Stimulated activated naive B cell treated with anti-CD40 and anti-IgM and Interleukin-4, amounts not matched to agents 10 μg/mL and 1 μg/mL and 100 μg/mL, for 72 hours (primary cell): ENCODE measurements around the gene FBXO2.

Experiments used
- ATAC-seq, 2 donors: fragments of 150-1000 bp; cut with Tn5 transposase; replicated peaks; 2 replicates each; pipeline ENCODE4 v1.10.0; 2021; ENCODE audit warnings: moderate library complexity in 1 of 2
- DNase-seq: peaks from one replicate; pipeline ENCODE4 v3.0.0; 2021
- H3K27ac Mint-ChIP-seq: one replicate; pipeline ENCODE4 v1.8.0; 2022; ENCODE audit warnings: mild to moderate bottlenecking, mixed read lengths
- H3K27me3 Mint-ChIP-seq, 2 donors: one replicate each; pipeline ENCODE4 v1.8.0; 2022; ENCODE audit warnings: mixed read lengths in 2 of 2
- H3K36me3 Mint-ChIP-seq, 2 donors: one replicate each; pipeline ENCODE4 v1.8.0; 2022; ENCODE audit warnings: mixed read lengths in 2 of 2, mild to moderate bottlenecking in 1 of 2
- H3K4me1 Mint-ChIP-seq, 2 donors: one replicate each; pipeline ENCODE4 v1.8.0; 2022; ENCODE audit warnings: mixed read lengths in 2 of 2, mild to moderate bottlenecking in 1 of 2
- H3K4me3 Mint-ChIP-seq, 2 donors: one replicate each; pipeline ENCODE4 v1.8.0; 2022; ENCODE audit warnings: mild to moderate bottlenecking in 2 of 2, mixed read lengths in 2 of 2, moderate library complexity in 1 of 2
- H3K9me3 Mint-ChIP-seq, 2 donors: one replicate each; pipeline ENCODE4 v1.8.0; 2022; ENCODE audit warnings: mixed read lengths in 2 of 2, mild to moderate bottlenecking in 1 of 2

FBXO2 gene

DNA sequence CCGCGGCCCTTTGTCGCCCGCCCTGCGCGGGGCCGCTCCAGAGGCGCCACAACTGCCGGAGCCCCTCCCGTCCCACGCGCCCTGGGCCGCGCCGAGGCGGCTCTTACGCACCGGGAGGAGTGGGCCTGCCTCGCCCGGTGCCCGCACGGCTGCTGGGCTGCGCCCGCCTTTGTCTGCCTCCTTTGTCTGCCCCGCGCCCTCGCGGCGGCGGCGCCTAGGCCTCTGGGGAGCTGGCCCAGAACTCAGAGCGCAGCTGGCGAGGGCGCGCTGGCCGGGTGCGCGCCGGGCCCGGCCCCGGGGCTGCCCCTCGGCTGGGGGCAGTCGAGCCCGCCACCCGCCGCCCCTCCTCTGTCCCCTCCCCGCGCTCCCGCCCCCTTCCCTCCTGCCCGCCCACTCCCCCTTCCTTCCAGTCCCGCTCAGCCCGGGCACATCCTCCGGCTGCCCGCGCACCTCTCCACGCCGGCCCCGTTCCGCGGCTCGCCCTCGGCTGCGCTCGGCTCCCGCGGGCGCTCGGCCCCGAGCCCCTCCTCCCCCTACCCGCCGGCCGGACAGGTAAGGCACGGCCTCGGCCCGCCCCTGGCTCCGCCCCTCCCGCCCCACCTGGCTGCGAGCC, 37.2 kb upstream of the FBXO2 start, which contains the start of gene DRAXIN:
Gene DRAXIN, plus strand, starts transcription at position 409 of the 613 bp plus-strand sequence. CDS start 14,549 bp downstream, outside the sequence.
- peaks cover 42 to 48% of the 10 kb centered on the region in 2 donors for H3K27me3 Mint-ChIP-seq
- peak; percentile 24 to 46 for ATAC-seq

DNA sequence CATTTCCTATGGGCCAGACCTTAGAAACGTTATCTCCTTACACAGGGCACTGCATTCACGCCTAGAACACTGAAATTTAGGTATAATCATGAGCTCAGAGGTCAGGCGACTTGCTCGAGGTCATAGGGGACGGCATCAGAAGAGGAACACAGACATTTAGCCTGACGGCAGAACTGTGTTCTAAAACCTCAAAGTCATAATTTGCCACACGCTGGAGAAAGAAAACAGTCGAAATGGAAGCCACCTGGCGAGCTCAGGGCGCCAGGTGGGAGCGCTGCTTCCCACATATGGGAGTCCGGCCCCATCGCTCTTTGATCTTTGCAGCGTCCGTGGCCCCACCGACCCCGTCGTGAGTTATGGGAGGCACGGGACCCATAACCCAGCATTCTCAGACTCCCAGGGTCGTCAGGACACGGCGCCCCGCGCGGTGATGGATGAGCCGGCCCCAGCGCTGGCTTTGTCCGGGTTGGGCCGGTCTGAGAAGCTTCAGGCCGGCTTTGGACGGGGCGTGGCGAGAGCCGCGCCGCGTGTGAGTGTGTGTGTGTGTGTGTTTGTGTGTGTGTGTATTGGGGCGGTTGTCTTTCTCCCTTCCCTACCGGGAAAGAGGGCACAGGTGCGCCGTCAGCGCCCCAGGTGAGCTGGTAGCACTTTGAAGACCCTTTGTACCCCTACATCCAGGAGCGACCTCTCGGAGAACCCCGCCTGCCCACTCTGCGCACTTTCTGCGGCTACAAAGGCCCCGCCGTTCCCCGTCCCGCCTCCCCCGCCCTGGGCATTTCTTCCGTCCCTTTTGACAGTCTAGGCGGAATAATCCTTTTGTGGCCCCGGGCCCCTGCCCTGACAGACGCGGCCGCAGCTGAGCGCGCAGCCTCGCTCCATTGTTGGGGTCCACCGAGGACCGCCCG, 36.4 kb upstream of the FBXO2 start:
- peaks cover 48% of the 10 kb centered on the region in 2 donors for H3K27me3 Mint-ChIP-seq

More for the DNA sequence above, 37.2 kb upstream of the FBXO2 start, which contains the start of gene DRAXIN:
- Mint-ChIP-seq H3K36me3 (no peaks in the 10 kb centered on the region), H3K27ac (peak within 1 kb of the TSS; percentile 84), H3K4me3 (peak within 1 kb of the TSS; percentile 83 to 86), H3K9me3 (no peaks in the 10 kb centered on the region), H3K4me1 (peaks cover 17 to 26% of the 10 kb centered on the region in 2 donors)
- no peak for DNase-seq

GRCh38 chr1:11688506-11688905, 34.3 kb upstream of the FBXO2 start:
- no peak for DNase-seq

More for the DNA sequence above, 36.4 kb upstream of the FBXO2 start:
- H3K27ac Mint-ChIP-seq: no peak overlapping the region
- ATAC-seq (peak in 1 of 2 donors; percentile 26), DNase-seq (no peak)
- H3K36me3 Mint-ChIP-seq: no peaks in the 10 kb centered on the region
- peak overlapping the region; percentile 80 to 83 for H3K4me3 Mint-ChIP-seq
- peaks cover 17 to 26% of the 10 kb centered on the region in 2 donors for H3K4me1 Mint-ChIP-seq
- no peaks in the 10 kb centered on the region for H3K9me3 Mint-ChIP-seq

DNA sequence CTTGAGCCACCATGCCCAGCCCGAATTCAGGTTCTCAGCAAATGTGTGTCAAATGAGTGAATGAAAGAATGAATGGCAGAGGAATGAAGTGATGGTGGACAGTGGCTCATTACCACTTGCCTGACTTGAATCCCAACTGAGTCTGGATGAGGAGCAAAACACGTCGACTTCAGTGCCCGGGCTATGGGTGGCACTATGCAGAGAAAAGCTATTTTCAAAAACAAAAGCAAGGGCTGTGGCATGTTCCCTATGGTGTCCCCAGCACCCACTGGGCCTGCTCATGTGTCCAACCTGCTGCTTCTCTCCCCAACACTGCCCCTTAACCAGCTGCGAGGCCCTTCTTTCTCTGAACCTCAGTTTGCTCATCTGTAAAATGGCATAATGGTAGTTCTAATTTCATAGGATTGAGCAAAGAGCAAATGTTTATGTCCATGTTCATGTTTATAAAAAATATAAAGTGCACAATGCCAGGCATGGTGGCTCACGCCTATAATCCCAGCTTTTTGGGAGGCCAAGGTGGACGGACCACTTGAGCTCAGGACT, 31.1 kb upstream of the FBXO2 start:
- DNase-seq (no peak), ATAC-seq (no peak)
- peaks cover 16 to 20% of the 10 kb centered on the region in 2 donors for H3K27me3 Mint-ChIP-seq
- no peak overlapping the region for H3K4me3 Mint-ChIP-seq
- H3K4me1 Mint-ChIP-seq: peaks cover 14 to 27% of the 10 kb centered on the region in 2 donors
- H3K36me3 Mint-ChIP-seq: no peaks in the 10 kb centered on the region
- no peaks in the 10 kb centered on the region for H3K9me3 Mint-ChIP-seq
- no peak overlapping the region for H3K27ac Mint-ChIP-seq

More at GRCh38 chr1:11688506-11688905, 34.3 kb upstream of the FBXO2 start:
- Mint-ChIP-seq H3K36me3 (no peaks in the 10 kb centered on the region), H3K27me3 (peaks cover 41 to 42% of the 10 kb centered on the region in 2 donors), H3K9me3 (no peaks in the 10 kb centered on the region), H3K27ac (no peak overlapping the region), H3K4me3 (no peak overlapping the region), H3K4me1 (peaks cover 25 to 36% of the 10 kb centered on the region in 2 donors)
- ATAC-seq: no peak

DNA sequence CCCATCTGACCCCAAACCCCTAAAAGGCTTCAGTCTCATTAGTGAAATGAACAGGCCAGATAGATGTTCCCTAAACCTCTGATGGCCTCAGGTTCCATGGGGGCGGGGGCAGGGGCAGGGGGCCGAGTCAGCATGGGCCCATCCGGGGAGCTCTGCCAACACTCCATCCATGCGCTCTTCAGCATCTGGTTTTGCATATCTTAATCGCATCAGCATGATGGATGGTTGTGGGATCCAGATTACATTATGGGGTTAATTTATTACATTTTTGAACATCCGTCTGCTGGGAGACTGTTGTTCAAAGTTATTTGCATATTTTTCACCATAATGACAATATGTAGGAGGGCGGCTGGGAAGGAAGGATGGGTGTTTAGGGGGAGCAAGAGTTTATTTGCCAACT, 29.8 kb upstream of the FBXO2 start:
- no peaks in the 10 kb centered on the region for H3K36me3 Mint-ChIP-seq
- no peak overlapping the region for H3K27ac Mint-ChIP-seq
- H3K27me3 Mint-ChIP-seq: peaks cover 7 to 13% of the 10 kb centered on the region in 2 donors
- H3K4me3 Mint-ChIP-seq: no peak overlapping the region
- H3K9me3 Mint-ChIP-seq: no peaks in the 10 kb centered on the region
- ATAC-seq (no peak), DNase-seq (no peak)
- H3K4me1 Mint-ChIP-seq: peaks cover 15 to 32% of the 10 kb centered on the region in 2 donors

DNA sequence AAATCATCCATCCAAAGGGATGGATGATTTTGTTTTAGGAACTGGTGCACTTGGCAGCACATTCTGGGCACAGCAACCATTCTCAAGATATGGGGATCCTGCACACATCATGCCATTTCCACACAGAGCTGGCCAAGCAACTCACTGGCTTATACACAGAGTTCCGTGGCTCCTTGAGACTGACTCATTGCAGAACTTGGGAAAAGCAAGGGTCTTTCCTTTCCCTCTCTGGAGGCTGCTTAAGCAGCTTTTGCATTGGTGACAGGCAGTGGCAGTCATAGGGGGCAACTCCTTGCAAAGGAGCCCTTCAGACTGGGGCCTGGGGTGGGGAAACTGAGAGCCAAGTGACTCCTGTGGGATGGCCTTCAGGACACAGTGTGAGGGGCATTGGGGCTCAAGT, 28.6 kb upstream of the FBXO2 start:
- Mint-ChIP-seq H3K27ac (no peak overlapping the region), H3K4me3 (no peak overlapping the region), H3K4me1 (peaks cover 19 to 32% of the 10 kb centered on the region in 2 donors), H3K9me3 (no peaks in the 10 kb centered on the region), H3K27me3 (peaks cover 1 to 8% of the 10 kb centered on the region in 2 donors), H3K36me3 (no peaks in the 10 kb centered on the region)
- ATAC-seq (no peak), DNase-seq (no peak)

- Mint-ChIP-seq H3K4me3 (no peak overlapping the region), H3K27ac (no peak overlapping the region), H3K27me3 (peaks cover 0 to 5% of the 10 kb centered on the region in 2 donors), H3K4me1 (peaks cover 19 to 32% of the 10 kb centered on the region in 2 donors), H3K36me3 (no peaks in the 10 kb centered on the region), H3K9me3 (no peaks in the 10 kb centered on the region)
- no peak for DNase-seq
- no peak for ATAC-seq
Observed at GRCh38 chr1:11682287-11682771, 28.1 kb upstream of the FBXO2 start.

DNA sequence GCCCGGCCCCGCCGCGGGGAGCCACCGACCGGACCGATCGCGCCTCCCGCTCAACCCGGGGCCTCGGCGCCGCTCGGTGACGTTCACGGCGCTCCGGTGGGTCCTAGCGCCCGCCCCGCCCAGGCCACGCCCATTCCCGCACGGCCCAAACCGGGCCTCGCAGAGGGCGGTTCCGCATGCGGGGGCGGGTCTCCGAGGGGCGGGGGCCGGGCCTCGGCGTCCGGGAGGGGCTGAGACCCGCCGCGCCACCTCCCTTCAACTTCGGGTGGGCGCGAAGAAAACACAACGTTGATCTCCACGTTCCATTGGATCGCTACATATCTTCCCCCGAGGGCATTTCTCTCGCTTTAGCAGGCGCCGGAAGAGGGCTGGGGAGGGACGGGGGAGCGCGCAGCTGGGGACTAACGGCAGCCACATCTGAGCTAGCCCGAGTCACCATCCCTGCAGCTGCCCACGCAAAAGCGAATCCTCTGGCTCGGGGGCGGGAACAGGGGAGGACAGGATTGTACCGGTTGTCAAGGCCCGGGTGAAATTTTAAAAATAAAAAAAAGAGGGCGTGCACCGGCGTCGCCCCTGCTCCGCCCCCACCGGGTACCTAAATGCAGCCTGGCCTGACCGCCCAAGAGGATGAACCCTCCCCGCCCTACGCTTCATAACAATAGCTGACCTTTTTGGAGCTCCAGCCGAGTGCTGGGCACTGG, 27.0 kb upstream of the FBXO2 start, which contains the start of gene MAD2L2:
Gene MAD2L2, minus strand, starts transcription at position 78 of the 701 bp plus-strand sequence. CDS start 547 bp downstream, outside the sequence.
- Mint-ChIP-seq H3K36me3 (no peaks in the 10 kb centered on the region), H3K27me3 (peaks cover 0 to 4% of the 10 kb centered on the region in 2 donors), H3K4me1 (peaks cover 19 to 32% of the 10 kb centered on the region in 2 donors), H3K4me3 (peak within 1 kb of the TSS; percentile 93 to 94), H3K9me3 (no peaks in the 10 kb centered on the region), H3K27ac (peak within 1 kb of the TSS; percentile 93)
- ATAC-seq (peak; percentile 92 to 94), DNase-seq (peak; percentile 84)

GRCh38 chr1:11680270-11681070, 26.2 kb upstream of the FBXO2 start:
- H3K9me3 Mint-ChIP-seq: no peaks in the 10 kb centered on the region
- no peaks in the 10 kb centered on the region for H3K27me3 Mint-ChIP-seq
- H3K27ac Mint-ChIP-seq: peak overlapping the region; percentile 93
- H3K36me3 Mint-ChIP-seq: peaks cover 6 to 7% of the 10 kb centered on the region in 2 donors
- no peak for DNase-seq
- peaks cover 19 to 32% of the 10 kb centered on the region in 2 donors for H3K4me1 Mint-ChIP-seq
- peak; percentile 34 to 38 for ATAC-seq
- peak overlapping the region; percentile 93 to 94 for H3K4me3 Mint-ChIP-seq

- H3K4me3 Mint-ChIP-seq: no peak overlapping the region
Observed at GRCh38 chr1:11678442-11678841, 24.2 kb upstream of the FBXO2 start.

GRCh38 chr1:11676386-11677103, 22.3 kb upstream of the FBXO2 start:
- ATAC-seq: no peak
- peaks cover 10 to 15% of the 10 kb centered on the region in 2 donors for H3K4me1 Mint-ChIP-seq
- peaks cover 24 to 26% of the 10 kb centered on the region in 2 donors for H3K36me3 Mint-ChIP-seq
- no peak overlapping the region for H3K27ac Mint-ChIP-seq
- H3K27me3 Mint-ChIP-seq: no peaks in the 10 kb centered on the region
- H3K4me3 Mint-ChIP-seq: no peak overlapping the region
- no peak for DNase-seq
- H3K9me3 Mint-ChIP-seq: no peaks in the 10 kb centered on the region

More at GRCh38 chr1:11678442-11678841, 24.2 kb upstream of the FBXO2 start:
- H3K27me3 Mint-ChIP-seq: no peaks in the 10 kb centered on the region
- H3K9me3 Mint-ChIP-seq: no peaks in the 10 kb centered on the region
- DNase-seq: no peak
- H3K36me3 Mint-ChIP-seq: peaks cover 18 to 19% of the 10 kb centered on the region in 2 donors
- H3K27ac Mint-ChIP-seq: no peak overlapping the region
- peaks cover 11 to 22% of the 10 kb centered on the region in 2 donors for H3K4me1 Mint-ChIP-seq
- no peak for ATAC-seq

- no peak overlapping the region for H3K27ac Mint-ChIP-seq
- H3K27me3 Mint-ChIP-seq: no peaks in the 10 kb centered on the region
- DNase-seq (no peak), ATAC-seq (no peak)
- H3K4me1 Mint-ChIP-seq: peaks cover 14 to 19% of the 10 kb centered on the region in 2 donors
- H3K36me3 Mint-ChIP-seq: peaks cover 26 to 30% of the 10 kb centered on the region in 2 donors
- H3K4me3 Mint-ChIP-seq: peak overlapping the region in 1 of 2 donors; percentile 14
- H3K9me3 Mint-ChIP-seq: no peaks in the 10 kb centered on the region
Observed at GRCh38 chr1:11675325-11675724, 21.1 kb upstream of the FBXO2 start.
